Measurements from ENCODE around the gene ETFA. TPM values are rescaled to one million over a fixed set of nuclear protein-coding genes. Genes with fewer than 3 reads are reported as not detected.

Gene ETFA
- 192 TPM for polyA plus RNA-seq (ENCODE audit: insufficient read length)
- long read RNA-seq, donor 1, transcript ETFA-203 (12 exons, 2,287 nt) = minor isoform, 25 of 88 reads
- long read RNA-seq, donor 1, transcript ETFA-202 (11 exons, 1,346 nt) = minor isoform, 9 of 88 reads
- long read RNA-seq, donor 1, transcript ETFA-212 (2 exons, 650 nt) = major isoform, 27 of 88 reads
- long read RNA-seq, donor 1, partial matches to known transcripts = 20 of 88 reads
- long read RNA-seq, donor 1, other reads (novel, unspliced or antisense) = 0 of 88 reads
- long read RNA-seq, donor 2, transcript ETFA-212 (2 exons, 650 nt) = minor isoform, 29 of 92 reads
- long read RNA-seq, donor 2, transcript ETFA-202 (11 exons, 1,346 nt) = minor isoform, 5 of 92 reads
- long read RNA-seq, donor 2, transcript ETFA-203 (12 exons, 2,287 nt) = major isoform, 34 of 92 reads
- long read RNA-seq, donor 2, partial matches to known transcripts = 21 of 92 reads
- long read RNA-seq, donor 2, other reads (novel, unspliced or antisense) = 0 of 92 reads
- long read RNA-seq, donor 3, transcript ETFA-212 (2 exons, 650 nt) = minor isoform, 12 of 63 reads
- long read RNA-seq, donor 3, transcript ETFA-203 (12 exons, 2,287 nt) = major isoform, 21 of 63 reads
- long read RNA-seq, donor 3, transcript ETFA-202 (11 exons, 1,346 nt) = minor isoform, 12 of 63 reads
- long read RNA-seq, donor 3, partial matches to known transcripts = 15 of 63 reads
- long read RNA-seq, donor 3, other reads (novel, unspliced or antisense) = 0 of 63 reads
- long read RNA-seq, donor 4, partial matches to known transcripts = 10 of 14 reads
- long read RNA-seq, donor 4, other reads (novel, unspliced or antisense) = 0 of 14 reads
- long read RNA-seq, donor 5, transcript ETFA-202 (11 exons, 1,346 nt) = minor isoform, 12 of 157 reads
- long read RNA-seq, donor 5, transcript ETFA-212 (2 exons, 650 nt) = minor isoform, 38 of 157 reads
- long read RNA-seq, donor 5, transcript ETFA-203 (12 exons, 2,287 nt) = major isoform, 60 of 157 reads
- long read RNA-seq, donor 5, partial matches to known transcripts = 43 of 157 reads
- long read RNA-seq, donor 5, other reads (novel, unspliced or antisense) = 0 of 157 reads
- long read RNA-seq, donor 6, transcript ETFA-203 (12 exons, 2,287 nt) = major isoform, 31 of 75 reads
- long read RNA-seq, donor 6, transcript ETFA-202 (11 exons, 1,346 nt) = minor isoform, 10 of 75 reads
- long read RNA-seq, donor 6, transcript ETFA-212 (2 exons, 650 nt) = minor isoform, 17 of 75 reads
- long read RNA-seq, donor 6, partial matches to known transcripts = 14 of 75 reads
- long read RNA-seq, donor 6, other reads (novel, unspliced or antisense) = 0 of 75 reads
- long read RNA-seq, donor 7, transcript ETFA-202 (11 exons, 1,346 nt) = minor isoform, 8 of 123 reads
- long read RNA-seq, donor 7, transcript ETFA-203 (12 exons, 2,287 nt) = major isoform, 50 of 123 reads
- long read RNA-seq, donor 7, transcript ETFA-212 (2 exons, 650 nt) = minor isoform, 31 of 123 reads
- long read RNA-seq, donor 7, partial matches to known transcripts = 29 of 123 reads
- long read RNA-seq, donor 7, other reads (novel, unspliced or antisense) = 0 of 123 reads
- long read RNA-seq, donor 8, transcript ETFA-212 (2 exons, 650 nt) = minor isoform, 7 of 34 reads
- long read RNA-seq, donor 8, transcript ETFA-203 (12 exons, 2,287 nt) = major isoform, 16 of 34 reads
- long read RNA-seq, donor 8, partial matches to known transcripts = 6 of 34 reads
- long read RNA-seq, donor 8, other reads (novel, unspliced or antisense) = 0 of 34 reads

GRCh38 chr15:76311100-76311953 is at the start of gene ETFA:
Gene ETFA, minus strand, starts transcription at chr15:76311469. Its CDS starts 81 bp downstream, at chr15:76311388.
- DNase-seq = peak; percentile 95

GRCh38 chr15:76360416-76360815 is 49.1 kb upstream of the ETFA start:
- no peak for DNase-seq

- no peak for DNase-seq
Observed at GRCh38 chr15:76359152-76359551, 47.9 kb upstream of the ETFA start.

- no peak for DNase-seq
Observed at GRCh38 chr15:76358453-76358852, 47.2 kb upstream of the ETFA start.

- no peak for DNase-seq
Observed at GRCh38 chr15:76354823-76355440, 43.7 kb upstream of the ETFA start.

GRCh38 chr15:76353903-76354302 is 42.6 kb upstream of the ETFA start:
- DNase-seq = no peak

GRCh38 chr15:76353023-76353577 is 41.8 kb upstream of the ETFA start:
- DNase-seq = no peak

GRCh38 chr15:76349301-76350070 is 38.2 kb upstream of the ETFA start:
- DNase-seq = no peak

- DNase-seq = peak; percentile 20
Observed at GRCh38 chr15:76347482-76348055, 36.3 kb upstream of the ETFA start.

GRCh38 chr15:76346669-76347481 is 35.6 kb upstream of the ETFA start:
- DNase-seq = peak; percentile 19

GRCh38 chr15:76345880-76346668 is 34.8 kb upstream of the ETFA start:
- DNase-seq = no peak

GRCh38 chr15:76345583-76345879 is 34.3 kb upstream of the ETFA start:
- DNase-seq = peak; percentile 3

- peak; percentile 13 for DNase-seq
Observed at GRCh38 chr15:76344893-76345582, 33.8 kb upstream of the ETFA start.

- peak; percentile 12 for DNase-seq
Observed at GRCh38 chr15:76343313-76343996, 32.2 kb upstream of the ETFA start.
